ENCODE measurements around the gene TBRG1.

DNA sequence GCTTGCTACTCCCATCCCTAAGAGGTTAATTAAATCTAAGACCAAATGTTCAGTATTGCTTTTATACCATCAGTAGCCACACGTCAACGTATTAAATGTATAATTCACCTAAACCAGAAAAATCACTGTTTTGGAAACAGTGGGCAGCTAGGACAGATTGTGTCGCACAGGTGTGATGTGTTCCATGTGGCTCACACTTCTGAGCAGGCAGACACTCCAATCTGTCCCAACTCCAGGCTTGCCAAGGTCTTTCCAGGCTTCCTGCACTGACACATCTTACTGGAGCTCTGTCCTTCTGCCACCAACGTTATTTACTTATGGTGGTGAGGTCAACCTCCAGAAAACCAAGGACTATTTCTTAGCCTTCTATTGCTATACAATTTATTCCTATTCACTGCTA lies 39.4 kb downstream of the TBRG1 start:
- TF ChIP-seq, protein P1, sequence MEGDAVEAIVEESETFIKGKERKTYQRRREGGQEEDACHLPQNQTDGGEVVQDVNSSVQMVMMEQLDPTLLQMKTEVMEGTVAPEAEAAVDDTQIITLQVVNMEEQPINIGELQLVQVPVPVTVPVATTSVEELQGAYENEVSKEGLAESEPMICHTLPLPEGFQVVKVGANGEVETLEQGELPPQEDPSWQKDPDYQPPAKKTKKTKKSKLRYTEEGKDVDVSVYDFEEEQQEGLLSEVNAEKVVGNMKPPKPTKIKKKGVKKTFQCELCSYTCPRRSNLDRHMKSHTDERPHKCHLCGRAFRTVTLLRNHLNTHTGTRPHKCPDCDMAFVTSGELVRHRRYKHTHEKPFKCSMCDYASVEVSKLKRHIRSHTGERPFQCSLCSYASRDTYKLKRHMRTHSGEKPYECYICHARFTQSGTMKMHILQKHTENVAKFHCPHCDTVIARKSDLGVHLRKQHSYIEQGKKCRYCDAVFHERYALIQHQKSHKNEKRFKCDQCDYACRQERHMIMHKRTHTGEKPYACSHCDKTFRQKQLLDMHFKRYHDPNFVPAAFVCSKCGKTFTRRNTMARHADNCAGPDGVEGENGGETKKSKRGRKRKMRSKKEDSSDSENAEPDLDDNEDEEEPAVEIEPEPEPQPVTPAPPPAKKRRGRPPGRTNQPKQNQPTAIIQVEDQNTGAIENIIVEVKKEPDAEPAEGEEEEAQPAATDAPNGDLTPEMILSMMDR (IDR thresholded peaks at IDR 0.05; ENCODE audit: low read depth, low read length): no peak
- TF ChIP-seq EZH2phosphoT487 (IDR thresholded peaks at IDR 0.05; ENCODE audit: low read depth): no peak
